Activated naive CD8-positive, alpha-beta T cell treated with anti-CD3 and anti-CD28 coated beads, Interleukin-2, amount 50 U/mL, for 24 hours (primary cell): ENCODE data around the gene IGSF9B.
A peak's percentile ranks its signal among the peaks of the same experiment; 100 is the strongest.

Source experiments
- ATAC-seq: fragments of 150-1000 bp; cut with Tn5 transposase; one replicate; pipeline ENCODE4 v1.10.0; 2021
- DNase-seq: peaks from one replicate; pipeline ENCODE4 v3.0.0; 2021
- H3K27ac Mint-ChIP-seq: one replicate; pipeline ENCODE4 v1.8.0; 2021; ENCODE audit warnings: mild to moderate bottlenecking, mixed read lengths
- H3K27me3 Mint-ChIP-seq: one replicate; pipeline ENCODE4 v1.8.0; 2021; ENCODE audit warnings: mixed read lengths
- H3K36me3 Mint-ChIP-seq: one replicate; pipeline ENCODE4 v1.8.0; 2021; ENCODE audit warnings: low read depth, mixed read lengths
- H3K4me1 Mint-ChIP-seq: one replicate; pipeline ENCODE4 v1.8.0; 2021; ENCODE audit warnings: mixed read lengths
- H3K4me3 Mint-ChIP-seq: one replicate; pipeline ENCODE4 v1.8.0; 2021; ENCODE audit warnings: mild to moderate bottlenecking, moderate library complexity, mixed read lengths
- H3K9me3 Mint-ChIP-seq: one replicate; pipeline ENCODE4 v1.8.0; 2021; ENCODE audit warnings: mixed read lengths

Gene IGSF9B

DNA sequence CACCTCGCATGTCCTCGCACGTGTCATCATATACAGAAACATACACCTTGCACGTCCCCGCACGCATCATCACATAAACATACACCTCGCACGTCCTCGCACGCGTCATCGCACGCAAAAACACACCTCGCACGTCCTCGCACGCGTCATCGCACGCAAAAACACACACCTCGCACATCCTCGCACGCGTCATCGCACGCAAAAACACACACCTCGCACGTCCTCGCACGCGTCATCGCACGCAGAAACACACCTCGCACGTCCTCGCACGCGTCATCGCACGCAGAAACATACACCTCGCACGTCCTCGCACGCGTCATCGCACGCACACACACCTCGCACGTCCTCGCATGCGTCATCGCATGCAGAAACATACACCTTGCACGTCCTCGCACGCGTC lies 16.7 kb downstream of the IGSF9B start:
- no peak overlapping the region for H3K27ac Mint-ChIP-seq
- DNase-seq (no peak), ATAC-seq (no peak)
- H3K27me3 Mint-ChIP-seq = peaks cover 1% of the 10 kb centered on the region
- peaks cover 52% of the 10 kb centered on the region for H3K36me3 Mint-ChIP-seq
- H3K9me3 Mint-ChIP-seq = no peaks in the 10 kb centered on the region
- no peak overlapping the region for H3K4me3 Mint-ChIP-seq
- peaks cover 18% of the 10 kb centered on the region for H3K4me1 Mint-ChIP-seq

DNA sequence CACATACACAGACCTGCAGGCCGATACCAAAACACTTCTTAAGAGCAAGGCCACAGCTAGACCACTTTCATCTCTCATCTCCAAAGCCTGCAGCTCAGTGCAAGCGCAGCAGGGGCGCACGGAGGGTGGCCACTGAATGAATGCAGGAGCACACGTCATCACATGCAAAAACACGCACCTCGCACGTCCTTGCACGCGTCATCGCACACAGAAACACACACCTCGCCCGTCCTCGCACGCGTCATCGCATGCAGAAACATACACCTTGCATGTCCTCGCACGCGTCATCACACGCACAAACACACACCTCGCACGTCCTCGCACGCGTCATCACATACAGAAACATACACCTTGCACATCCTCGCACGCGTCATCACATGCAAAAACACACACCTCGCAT lies 17.2 kb downstream of the IGSF9B start:
- H3K36me3 Mint-ChIP-seq = peaks cover 54% of the 10 kb centered on the region
- ATAC-seq (no peak), DNase-seq (no peak)
- H3K4me1 Mint-ChIP-seq = peaks cover 17% of the 10 kb centered on the region
- no peaks in the 10 kb centered on the region for H3K27me3 Mint-ChIP-seq
- H3K27ac Mint-ChIP-seq = no peak overlapping the region
- no peaks in the 10 kb centered on the region for H3K9me3 Mint-ChIP-seq
- no peak overlapping the region for H3K4me3 Mint-ChIP-seq

DNA sequence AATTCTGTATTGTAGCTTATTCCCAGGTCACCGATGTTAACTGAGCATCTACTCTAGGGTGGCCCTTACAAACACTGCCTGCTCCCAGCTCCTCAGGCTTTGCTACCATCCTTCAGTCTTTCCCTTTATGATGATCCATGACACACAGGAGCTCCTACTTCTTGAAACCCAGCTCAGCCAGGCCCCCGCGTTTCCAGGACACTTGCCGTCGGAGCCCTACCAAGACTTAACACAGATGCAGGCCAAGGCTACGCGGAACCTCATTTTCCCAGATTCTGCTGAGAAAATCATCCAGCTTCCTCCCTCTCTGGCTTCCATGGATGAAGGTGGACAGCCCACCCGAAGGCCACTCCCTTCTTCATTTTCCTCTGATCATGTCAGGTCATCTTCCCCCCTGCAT lies 18.6 kb downstream of the IGSF9B start:
- Mint-ChIP-seq H3K4me3 (no peak overlapping the region), H3K9me3 (no peaks in the 10 kb centered on the region), H3K4me1 (peaks cover 4% of the 10 kb centered on the region), H3K27ac (no peak overlapping the region), H3K27me3 (no peaks in the 10 kb centered on the region), H3K36me3 (peaks cover 51% of the 10 kb centered on the region)
- DNase-seq = no peak
- ATAC-seq = no peak

DNA sequence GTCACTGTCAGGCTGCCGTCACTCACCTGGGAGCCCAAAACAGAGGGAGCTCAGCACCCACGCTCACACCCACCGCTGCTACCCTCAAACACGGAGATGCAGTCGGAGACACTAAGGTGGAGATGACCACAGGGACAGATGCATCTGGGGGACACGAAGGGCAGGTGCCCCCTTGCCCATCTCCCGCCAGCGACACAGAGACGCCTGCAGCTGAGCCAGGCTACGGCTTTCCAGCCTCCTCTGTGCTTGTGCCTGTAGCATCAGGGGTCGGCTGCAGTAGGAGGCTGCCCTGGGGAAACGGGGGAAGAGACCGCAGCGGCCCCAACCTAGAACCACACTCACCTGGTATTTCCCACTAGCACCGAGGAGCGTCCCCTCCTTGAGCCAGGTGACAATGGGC lies 19.3 kb downstream of the IGSF9B start:
- Mint-ChIP-seq H3K36me3 (peaks cover 46% of the 10 kb centered on the region), H3K27ac (no peak overlapping the region), H3K27me3 (no peaks in the 10 kb centered on the region), H3K9me3 (no peaks in the 10 kb centered on the region), H3K4me3 (no peak overlapping the region), H3K4me1 (peaks cover 4% of the 10 kb centered on the region)
- ATAC-seq (no peak), DNase-seq (no peak)

DNA sequence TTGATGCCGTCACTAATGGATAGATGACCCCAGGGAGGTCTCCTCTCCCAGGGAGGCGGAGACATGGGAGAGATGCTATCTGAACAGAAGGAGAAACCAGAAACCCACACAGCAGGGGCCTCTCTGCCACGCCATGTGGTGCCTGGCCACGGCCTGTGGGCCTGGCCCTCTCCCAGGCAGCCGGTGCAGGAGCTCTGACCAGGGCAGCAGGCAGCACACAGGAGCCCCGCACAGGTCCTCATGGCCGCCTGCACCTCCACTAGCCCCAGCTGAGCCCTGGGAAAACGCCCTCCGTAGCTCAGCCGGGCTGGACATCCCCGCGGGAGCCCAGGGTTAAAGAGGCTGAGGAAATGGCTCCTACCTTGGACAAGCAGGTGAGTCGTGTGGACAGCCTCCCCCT lies 19.8 kb downstream of the IGSF9B start:
- H3K4me1 Mint-ChIP-seq = peaks cover 4% of the 10 kb centered on the region
- H3K36me3 Mint-ChIP-seq = peaks cover 42% of the 10 kb centered on the region
- ATAC-seq = no peak
- no peaks in the 10 kb centered on the region for H3K27me3 Mint-ChIP-seq
- no peak for DNase-seq
- no peak overlapping the region for H3K4me3 Mint-ChIP-seq
- H3K27ac Mint-ChIP-seq = no peak overlapping the region
- H3K9me3 Mint-ChIP-seq = no peaks in the 10 kb centered on the region

DNA sequence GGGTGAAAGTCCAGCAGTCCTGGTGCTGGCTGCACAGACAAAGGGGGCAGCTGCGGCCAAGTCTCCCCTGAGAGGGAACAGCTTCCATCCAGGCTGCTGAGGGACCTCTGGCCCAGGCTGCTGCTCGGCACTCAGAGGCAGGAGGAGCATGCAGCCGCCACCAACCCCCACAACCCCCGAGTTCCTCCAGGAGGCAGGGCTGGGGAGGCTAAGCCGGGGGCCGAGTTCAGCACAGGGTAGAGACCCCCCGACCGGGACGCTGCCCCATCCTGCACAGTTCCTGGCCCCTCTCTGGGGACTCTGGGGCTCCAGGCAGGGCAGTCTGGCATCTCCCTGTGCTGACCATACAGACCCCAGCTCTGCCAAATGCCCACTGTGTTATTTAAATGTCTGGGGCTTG lies 20.2 kb downstream of the IGSF9B start:
- Mint-ChIP-seq H3K4me3 (no peak overlapping the region), H3K9me3 (no peaks in the 10 kb centered on the region), H3K4me1 (peaks cover 4% of the 10 kb centered on the region), H3K36me3 (peaks cover 38% of the 10 kb centered on the region), H3K27me3 (no peaks in the 10 kb centered on the region), H3K27ac (no peak overlapping the region)
- ATAC-seq (no peak), DNase-seq (no peak)

DNA sequence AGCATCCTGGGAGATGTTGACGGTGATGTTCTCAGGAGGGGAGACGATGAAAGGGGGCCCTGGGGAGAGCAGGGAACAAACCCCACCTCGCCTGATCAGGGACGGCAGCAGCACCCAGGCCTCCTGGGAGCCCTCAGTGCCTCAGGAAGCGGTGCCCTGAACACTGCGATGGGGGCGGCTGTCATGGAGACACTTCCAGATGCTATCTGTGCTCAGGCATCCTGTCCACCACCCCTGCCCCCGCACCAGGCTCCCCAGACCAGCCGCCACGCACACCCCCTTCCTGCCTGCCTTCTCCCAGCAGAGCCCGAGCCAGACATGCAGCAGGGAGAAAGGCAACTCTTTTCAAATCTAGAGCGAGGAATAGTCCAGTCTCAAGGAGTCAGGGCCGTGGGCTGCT lies 20.6 kb downstream of the IGSF9B start:
- no peak overlapping the region for H3K27ac Mint-ChIP-seq
- no peaks in the 10 kb centered on the region for H3K9me3 Mint-ChIP-seq
- DNase-seq (no peak), ATAC-seq (no peak)
- peaks cover 4% of the 10 kb centered on the region for H3K4me1 Mint-ChIP-seq
- peaks cover 34% of the 10 kb centered on the region for H3K36me3 Mint-ChIP-seq
- H3K27me3 Mint-ChIP-seq = no peaks in the 10 kb centered on the region
- no peak overlapping the region for H3K4me3 Mint-ChIP-seq

DNA sequence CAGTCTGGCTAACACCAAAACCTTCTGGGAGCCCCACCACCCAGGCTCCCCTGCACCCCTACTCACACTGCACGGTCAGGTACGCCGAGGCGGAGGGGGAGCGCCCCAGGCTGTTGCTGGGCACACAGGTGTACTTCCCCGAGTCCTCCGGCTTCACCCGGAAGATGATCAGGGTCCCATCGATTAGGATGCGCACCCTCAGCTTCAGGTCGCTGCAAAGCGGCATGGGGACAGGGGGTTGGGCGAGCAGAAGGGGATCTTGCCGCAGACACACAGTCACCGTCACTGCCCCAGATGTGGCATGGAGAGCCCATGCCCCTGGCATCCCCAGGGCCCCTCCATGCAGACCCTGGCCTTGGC lies 21.2 kb downstream of the IGSF9B start:
- no peak for ATAC-seq
- no peak for DNase-seq
- H3K36me3 Mint-ChIP-seq = peaks cover 32% of the 10 kb centered on the region
- no peaks in the 10 kb centered on the region for H3K27me3 Mint-ChIP-seq
- no peak overlapping the region for H3K4me3 Mint-ChIP-seq
- no peak overlapping the region for H3K27ac Mint-ChIP-seq
- no peaks in the 10 kb centered on the region for H3K9me3 Mint-ChIP-seq
- peaks cover 4% of the 10 kb centered on the region for H3K4me1 Mint-ChIP-seq

DNA sequence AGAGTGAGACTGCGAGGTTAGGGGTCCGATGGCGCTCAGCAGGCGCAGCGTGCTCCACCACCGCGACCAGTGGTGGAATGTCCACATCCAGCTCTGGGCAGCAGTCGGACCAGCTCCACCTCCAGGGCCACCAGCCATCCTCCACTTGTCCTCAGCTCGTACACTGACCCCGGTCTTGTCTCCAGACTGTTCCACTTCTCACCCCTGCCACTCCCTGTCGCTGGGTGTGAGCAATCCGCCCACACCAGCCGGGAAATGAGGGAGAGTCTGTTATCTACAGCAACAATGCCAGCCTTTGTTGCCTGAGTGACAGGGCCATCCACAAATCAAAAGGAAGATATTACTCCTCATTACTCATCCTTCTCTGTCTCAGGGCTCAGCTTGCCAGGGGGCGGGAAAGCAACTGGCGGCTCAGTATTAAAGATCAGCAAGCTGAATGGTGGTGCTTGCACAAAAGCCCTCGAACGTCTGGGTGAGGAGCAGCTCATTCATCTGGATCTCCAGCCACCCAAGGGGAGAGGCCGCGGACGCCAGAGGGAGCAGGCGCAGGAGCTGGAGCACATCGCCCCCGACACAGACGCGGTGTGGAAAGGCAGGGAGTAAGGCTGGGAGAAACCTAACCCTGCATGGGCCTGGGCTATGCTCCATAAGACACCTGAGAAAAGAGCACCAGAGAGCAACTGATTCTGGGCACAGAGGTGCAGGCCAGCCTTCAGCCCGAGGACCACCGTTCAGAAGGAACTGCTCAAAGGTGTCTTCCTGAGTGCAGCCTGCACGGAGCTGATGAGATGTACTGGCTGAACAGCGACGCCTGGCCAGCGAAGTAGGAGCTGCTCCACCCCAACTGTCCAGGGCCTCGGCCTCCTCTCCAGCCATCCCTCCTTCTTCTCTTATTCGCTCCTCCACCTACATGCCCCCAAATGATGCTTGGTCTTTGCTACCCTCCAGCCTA lies 21.9 kb downstream of the IGSF9B start:
- ATAC-seq (peak; percentile 65), DNase-seq (no peak)
- no peak overlapping the region for H3K27ac Mint-ChIP-seq
- H3K27me3 Mint-ChIP-seq = no peaks in the 10 kb centered on the region
- no peak overlapping the region for H3K4me3 Mint-ChIP-seq
- peaks cover 8% of the 10 kb centered on the region for H3K4me1 Mint-ChIP-seq
- peaks cover 30% of the 10 kb centered on the region for H3K36me3 Mint-ChIP-seq
- no peaks in the 10 kb centered on the region for H3K9me3 Mint-ChIP-seq

DNA sequence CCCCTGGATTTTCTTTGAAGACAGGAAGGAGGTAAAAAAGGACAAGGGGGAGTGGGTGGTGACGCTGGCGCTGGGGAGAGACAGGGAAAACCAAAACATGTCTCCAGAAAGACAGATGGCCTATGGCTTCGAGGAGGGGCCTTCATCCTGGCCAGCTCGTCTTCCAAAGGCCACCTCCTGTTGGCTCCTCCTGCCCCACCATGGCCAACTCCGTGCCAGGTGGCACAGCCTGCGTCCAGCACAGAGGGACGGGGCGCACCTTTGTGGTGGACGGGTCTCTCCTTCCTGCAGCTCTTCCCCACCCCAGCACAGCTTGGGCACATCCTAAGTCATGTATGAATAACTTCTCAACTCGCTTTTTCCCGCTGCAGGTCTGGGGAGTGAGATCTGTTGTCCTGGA lies 22.7 kb downstream of the IGSF9B start:
- H3K9me3 Mint-ChIP-seq = no peaks in the 10 kb centered on the region
- no peak overlapping the region for H3K4me3 Mint-ChIP-seq
- H3K27ac Mint-ChIP-seq = no peak overlapping the region
- peaks cover 16% of the 10 kb centered on the region for H3K4me1 Mint-ChIP-seq
- H3K36me3 Mint-ChIP-seq = peaks cover 23% of the 10 kb centered on the region
- DNase-seq (no peak), ATAC-seq (no peak)
- no peaks in the 10 kb centered on the region for H3K27me3 Mint-ChIP-seq

DNA sequence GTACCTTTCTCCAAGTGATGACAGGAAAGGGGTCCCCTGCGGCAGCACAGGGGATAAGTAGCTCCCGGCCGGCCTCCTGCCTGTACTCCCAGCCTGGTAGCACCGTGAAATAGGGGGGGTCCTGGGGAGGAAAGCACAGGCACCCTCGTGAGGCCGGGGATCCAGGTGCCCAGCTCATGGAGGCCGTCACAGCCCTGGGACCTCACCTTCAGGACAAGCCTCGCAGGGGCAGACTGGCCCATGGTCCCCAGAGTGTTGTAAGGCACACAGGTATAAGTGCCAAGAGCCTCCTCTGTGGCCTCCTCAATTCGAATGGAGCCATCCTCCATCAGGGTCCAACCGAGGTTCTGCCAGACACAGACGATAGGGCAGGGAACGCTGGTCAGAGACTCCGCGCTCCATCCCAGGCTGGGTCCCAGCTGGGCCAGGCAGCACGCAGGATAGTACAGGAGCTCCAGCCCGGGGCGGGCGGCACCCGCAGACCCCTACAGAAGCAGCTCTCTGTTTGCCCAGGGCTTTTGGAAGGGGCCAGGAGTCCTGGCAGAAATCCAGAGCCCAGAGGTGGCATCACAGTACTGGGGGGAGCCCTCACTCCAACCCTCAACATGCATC lies 25.2 kb downstream of the IGSF9B start:
- H3K27me3 Mint-ChIP-seq = no peaks in the 10 kb centered on the region
- ATAC-seq (no peak), DNase-seq (no peak)
- no peak overlapping the region for H3K4me3 Mint-ChIP-seq
- H3K9me3 Mint-ChIP-seq = no peaks in the 10 kb centered on the region
- peaks cover 14% of the 10 kb centered on the region for H3K36me3 Mint-ChIP-seq
- peaks cover 33% of the 10 kb centered on the region for H3K4me1 Mint-ChIP-seq
- no peak overlapping the region for H3K27ac Mint-ChIP-seq

DNA sequence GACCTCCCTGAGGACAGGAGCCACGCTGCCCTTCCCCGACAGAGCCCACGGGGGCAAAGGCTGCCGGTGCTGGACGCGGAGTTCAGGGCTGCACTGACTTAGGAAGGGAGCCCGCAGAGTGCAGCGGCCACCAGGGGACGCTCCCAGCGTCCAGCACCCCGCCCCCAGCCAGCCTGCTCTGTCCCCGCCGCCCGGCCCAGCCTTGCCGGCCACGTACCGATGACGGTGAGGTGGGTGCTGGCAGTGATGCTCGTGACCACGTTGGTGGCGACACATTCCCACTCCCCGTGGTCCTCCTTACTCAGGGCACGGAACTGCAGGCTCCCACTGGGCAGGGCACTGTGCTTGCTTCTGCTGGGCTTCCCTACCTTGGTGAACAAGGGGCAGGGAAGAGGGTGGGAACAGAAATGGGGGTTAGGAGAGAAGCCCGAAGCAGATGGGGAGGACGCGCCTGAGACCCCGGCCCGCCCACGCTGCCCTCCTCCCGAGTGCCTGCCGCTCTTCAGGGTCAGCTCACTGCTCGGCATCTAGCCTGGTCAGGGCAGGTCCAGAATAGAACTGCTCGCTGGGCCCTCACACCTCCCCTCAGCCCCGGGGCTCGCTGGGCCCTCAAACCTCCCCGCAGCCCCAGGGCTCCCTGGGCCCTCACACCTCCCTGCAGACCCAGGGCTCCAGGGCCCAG lies 25.9 kb downstream of the IGSF9B start:
- Mint-ChIP-seq H3K9me3 (no peaks in the 10 kb centered on the region), H3K27ac (no peak overlapping the region), H3K4me3 (no peak overlapping the region), H3K4me1 (peaks cover 33% of the 10 kb centered on the region), H3K27me3 (no peaks in the 10 kb centered on the region), H3K36me3 (peaks cover 18% of the 10 kb centered on the region)
- DNase-seq = no peak
- no peak for ATAC-seq

DNA sequence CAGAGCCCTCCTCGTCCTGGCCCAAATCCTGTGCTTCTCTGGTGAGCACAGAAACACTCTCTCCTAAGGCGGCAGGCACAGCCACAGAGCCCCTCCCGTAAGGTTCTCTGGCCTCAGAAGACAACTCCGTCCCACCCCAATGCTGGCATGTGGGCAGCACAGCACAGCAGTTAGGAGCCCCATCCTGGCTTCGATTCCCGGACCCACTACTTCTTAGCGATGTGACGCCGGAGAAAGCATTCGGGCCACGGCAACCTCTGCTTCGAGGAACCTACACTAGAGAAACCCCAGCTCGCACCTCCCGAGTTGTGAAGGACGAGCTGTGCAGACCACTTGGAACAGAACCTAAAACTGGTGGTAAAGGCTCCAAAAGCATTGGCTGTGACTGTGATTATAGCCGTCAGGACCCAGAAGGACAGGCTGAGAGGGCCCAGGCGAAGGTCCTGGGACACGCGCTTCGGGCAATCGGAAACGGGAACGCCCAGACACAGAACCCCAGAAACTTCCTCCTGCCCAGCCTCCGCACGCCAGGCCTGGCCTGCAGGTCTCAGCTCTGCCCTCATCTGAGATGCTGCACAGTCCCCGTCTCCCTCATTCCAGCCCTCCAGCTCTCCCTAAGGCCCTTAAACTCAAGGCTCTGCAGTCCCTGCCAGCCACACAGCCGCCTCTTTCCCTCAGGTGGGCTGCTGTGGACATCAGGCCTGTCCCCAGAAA lies 26.6 kb downstream of the IGSF9B start:
- Mint-ChIP-seq H3K27me3 (no peaks in the 10 kb centered on the region), H3K36me3 (peaks cover 21% of the 10 kb centered on the region), H3K27ac (peak overlapping the region; percentile 85), H3K9me3 (no peaks in the 10 kb centered on the region), H3K4me1 (peaks cover 33% of the 10 kb centered on the region), H3K4me3 (no peak overlapping the region)
- ATAC-seq (no peak), DNase-seq (no peak)

DNA sequence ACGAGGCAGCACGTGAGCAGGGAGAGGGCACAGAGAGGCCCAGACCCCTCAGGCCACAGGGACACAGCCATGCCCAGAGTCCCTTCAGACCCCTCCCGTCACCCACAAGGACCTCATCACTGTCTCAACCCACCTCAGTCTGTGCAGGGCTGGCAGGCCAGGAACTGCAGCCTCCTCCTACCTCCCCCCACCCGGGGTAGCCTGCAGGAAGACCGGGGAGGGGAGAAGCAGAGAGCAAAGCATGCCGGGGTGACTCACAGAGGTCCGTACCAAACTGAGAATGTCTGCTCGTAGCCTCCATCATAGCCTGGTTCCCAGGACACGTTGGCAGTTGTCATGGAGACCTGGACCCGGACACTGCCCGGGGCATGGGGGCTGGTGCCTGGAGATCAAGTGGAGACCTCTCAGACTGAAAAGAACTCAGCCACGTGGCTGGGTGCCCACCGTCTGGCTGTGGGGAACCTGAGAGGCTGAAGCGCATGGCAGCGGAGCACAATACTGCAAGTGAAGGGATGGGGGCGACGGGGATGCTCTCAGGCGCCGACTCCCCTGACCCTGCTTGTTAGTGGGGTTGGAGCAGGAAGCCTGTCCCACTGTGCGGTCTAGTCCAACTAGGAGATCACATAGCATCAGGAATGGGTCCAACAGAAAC lies 27.2 kb downstream of the IGSF9B start:
- DNase-seq (peak; percentile 26), ATAC-seq (no peak)
- no peaks in the 10 kb centered on the region for H3K27me3 Mint-ChIP-seq
- H3K27ac Mint-ChIP-seq = peak overlapping the region; percentile 85
- H3K9me3 Mint-ChIP-seq = no peaks in the 10 kb centered on the region
- peak overlapping the region; percentile 9 for H3K4me3 Mint-ChIP-seq
- peaks cover 18% of the 10 kb centered on the region for H3K36me3 Mint-ChIP-seq
- peaks cover 33% of the 10 kb centered on the region for H3K4me1 Mint-ChIP-seq
